ENCODE data around the gene CACNG8.

GRCh38 chr19:54026656-54027055 lies 63.9 kb downstream of the CACNG8 start:
- TF ChIP-seq CTCF (IDR thresholded peaks at IDR 0.05; ENCODE audit: poor library complexity): no peak
- no peak for TF ChIP-seq EZH2 (IDR thresholded peaks at IDR 0.05; ENCODE audit: borderline replicate concordance)
- TF ChIP-seq EZH2phosphoT487 (IDR thresholded peaks at IDR 0.05; ENCODE audit: low read depth, severe bottlenecking, unreplicated experiment): no peak

All from hepatocyte (in vitro differentiated cells).